Measurements from ENCODE around the gene NUP37. TPM values are rescaled to one million over a fixed set of nuclear protein-coding genes. Genes with fewer than 3 reads are reported as not detected.
A peak's percentile ranks its signal among the peaks of the same experiment; 100 is the strongest.
"Not testable (repeated sequence)": the region's sequence is repeated elsewhere in the genome, so short reads cannot be mapped to it uniquely, and the experiment has no call there.

The NUP37 gene
- total RNA-seq, 1 experiment from 2014 or later: 113 TPM

- DNase-seq (ENCODE audit: low spot score): not testable (repeated sequence)
These were observed 30.6 kb downstream of the NUP37 start for GRCh38 chr12:102089228-102089835.

GRCh38 chr12:102080842-102081241, 39.1 kb downstream of the NUP37 start:
- no peak for DNase-seq (ENCODE audit: low spot score)

GRCh38 chr12:102072092-102072491, 47.8 kb downstream of the NUP37 start:
- DNase-seq (ENCODE audit: low spot score): not testable (repeated sequence)

GRCh38 chr12:102069707-102070106, 50.2 kb downstream of the NUP37 start:
- no peak for DNase-seq (ENCODE audit: low spot score)

GRCh38 chr12:102067574-102068258, 52.2 kb downstream of the NUP37 start:
- peak; percentile 47 for DNase-seq (ENCODE audit: low spot score)

- DNase-seq (ENCODE audit: low spot score): no peak
These were observed 55.4 kb downstream of the NUP37 start for GRCh38 chr12:102064476-102064875.

GRCh38 chr12:102063069-102063468, 56.8 kb downstream of the NUP37 start:
- peak; percentile 59 for DNase-seq (ENCODE audit: low spot score)

GRCh38 chr12:102062419-102062806, 57.5 kb downstream of the NUP37 start:
- no peak for DNase-seq (ENCODE audit: low spot score)

GRCh38 chr12:102061560-102062418, 58.1 kb downstream of the NUP37 start, which contains the start of gene WASHC3:
TSS of gene WASHC3 (minus strand) at chr12:102061991. CDS start at chr12:102061962, 29 bp downstream.
- DNase-seq (ENCODE audit: low spot score): peak; percentile 92

GRCh38 chr12:102061096-102061559, 58.8 kb downstream of the NUP37 start:
- peak; percentile 8 for DNase-seq (ENCODE audit: low spot score)

GRCh38 chr12:102059343-102059742, 60.6 kb downstream of the NUP37 start:
- DNase-seq (ENCODE audit: low spot score): no peak

GRCh38 chr12:102054345-102054744, 65.6 kb downstream of the NUP37 start:
- DNase-seq (ENCODE audit: low spot score): no peak

- no peak for DNase-seq (ENCODE audit: low spot score)
These were observed 66.9 kb downstream of the NUP37 start for GRCh38 chr12:102053062-102053349.

GRCh38 chr12:102052192-102053061, 67.5 kb downstream of the NUP37 start:
- no peak for DNase-seq (ENCODE audit: low spot score)

GRCh38 chr12:102051431-102051965, 68.4 kb downstream of the NUP37 start:
- no peak for DNase-seq (ENCODE audit: low spot score)

- no peak for DNase-seq (ENCODE audit: low spot score)
These were observed 69.1 kb downstream of the NUP37 start for GRCh38 chr12:102050660-102051430.

GRCh38 chr12:102043928-102044327, 76.0 kb downstream of the NUP37 start:
- DNase-seq (ENCODE audit: low spot score): no peak

- no peak for DNase-seq (ENCODE audit: low spot score)
These were observed 85.7 kb downstream of the NUP37 start for GRCh38 chr12:102033991-102034745.

GRCh38 chr12:102031852-102032251, 88.1 kb downstream of the NUP37 start:
- DNase-seq (ENCODE audit: low spot score): no peak

- no peak for DNase-seq (ENCODE audit: low spot score)
These were observed 90.8 kb downstream of the NUP37 start for GRCh38 chr12:102029141-102029540.
